HG03460 (cell line): Measurements from ENCODE around the gene TOR4A.

Source experiments
- ATAC-seq: cut with Tn5 transposase; IDR thresholded peaks from one replicate; pipeline ENCODE4 v1.9.1; 2021; ENCODE audit not compliant: unreplicated experiment

The TOR4A gene

GRCh38 chr9:137269231-137269772 lies 8.2 kb upstream of the TOR4A start:
- no peak for ATAC-seq

- no peak for ATAC-seq
Measured at GRCh38 chr9:137270929-137271695, 6.4 kb upstream of the TOR4A start.

- no peak for ATAC-seq
Measured at GRCh38 chr9:137271696-137272076, 5.8 kb upstream of the TOR4A start.

- ATAC-seq, result no peak
Measured at GRCh38 chr9:137272241-137273094, 5.1 kb upstream of the TOR4A start.

GRCh38 chr9:137273095-137273490 lies 4.4 kb upstream of the TOR4A start:
- no peak for ATAC-seq

- ATAC-seq, result no peak
Measured at GRCh38 chr9:137273611-137274320, 3.8 kb upstream of the TOR4A start.

GRCh38 chr9:137275203-137275587 lies 2.3 kb upstream of the TOR4A start:
- no peak for ATAC-seq

- no peak for ATAC-seq
Measured at GRCh38 chr9:137275588-137276472, 1.7 kb upstream of the TOR4A start.

- peak; percentile 6 for ATAC-seq
Measured at GRCh38 chr9:137276473-137277328, 825 bp upstream of the TOR4A start.

GRCh38 chr9:137278061-137278701 lies 655 bp downstream of the TOR4A start:
- peak; percentile 19 for ATAC-seq

- ATAC-seq, result no peak
Measured at GRCh38 chr9:137278721-137279711, 1.5 kb downstream of the TOR4A start.

- ATAC-seq, result no peak
Measured at GRCh38 chr9:137279741-137280473, 2.4 kb downstream of the TOR4A start.

- no peak for ATAC-seq
Measured at GRCh38 chr9:137280474-137281344, 3.2 kb downstream of the TOR4A start.

- ATAC-seq, result no peak
Measured at GRCh38 chr9:137281345-137282116, 4.0 kb downstream of the TOR4A start.

- no peak for ATAC-seq
Measured at GRCh38 chr9:137286975-137287383, 9.5 kb downstream of the TOR4A start.
